A549 (cell line): ENCODE results near the gene BCL2A1. TPM values are rescaled to one million over a fixed set of nuclear protein-coding genes. Genes with fewer than 3 reads are reported as not detected.
A peak's percentile ranks its signal among the peaks of the same experiment; 100 is the strongest.

ENCODE experiments used
- ATAC-seq, 2 experiments: fragments of 200-7000 bp in 1 of 2; fragments of >200 bp in 1 of 2; cut with Nextera tagmentation in 1 of 2; cut with Tn5 transposase in 1 of 2; 3 replicates each; pipeline versions ENCODE4 v1.8.0 to v1.9.1; 2018 to 2020; ENCODE audit warnings: mild to moderate bottlenecking in 1 of 2, moderate library complexity in 1 of 2
- CTCF ChIA-PET: fragments of 300-600 bp; sonication (Branson Sonifier 250); formaldehyde crosslinking; extraction: SDS; loops from one replicate; lab custom pipeline; 2021; ENCODE audit warnings: antibody characterized with exemption, inconsistent platforms; lab: Yijun Ruan, JAX
- POLR2A ChIA-PET: fragments of 350-600 bp; formaldehyde crosslinking; extraction: SDS; loops from one replicate; lab custom pipeline; 2021; ENCODE audit warnings: antibody characterized with exemption, inconsistent platforms; lab: Yijun Ruan, JAX
- DNase-seq, 2 experiments: peaks; one replicate each; pipeline versions ENCODE4 v3.0.0 to v3.0.0-alpha.2; 2011 to 2016; ENCODE audit warnings: low read depth in 1 of 2, low spot score in 1 of 2
- FAIRE-seq: peaks from 2 replicates; lab custom pipeline; 2011; peaks lifted over from hg19 to GRCh38; lab: Jason Lieb, UNC
- H3K27ac ChIP-seq, 2 experiments: fragments of >200 bp; sonication (Bioruptor Twin); formaldehyde crosslinking; 3 replicates each; pipeline ENCODE4 v1.5.1; 2016 to 2017
- H3K4me1 ChIP-seq: fragments of >200 bp; sonication (Bioruptor Twin); formaldehyde crosslinking; 3 replicates; pipeline ENCODE4 v1.6.1; 2016
- H3K4me2 ChIP-seq: fragments of >200 bp; sonication (Bioruptor Twin); formaldehyde crosslinking; 3 replicates; pipeline ENCODE4 v1.6.1; 2016
- H3K4me3 ChIP-seq: fragments of >200 bp; sonication (Bioruptor Twin); formaldehyde crosslinking; 3 replicates; pipeline ENCODE4 v1.5.1; 2016
- H3K9me3 ChIP-seq: fragments of >200 bp; sonication (Bioruptor Twin); formaldehyde crosslinking; 3 replicates; pipeline ENCODE4 v1.6.1; 2016
- BHLHE40 ChIP-seq: IDR thresholded peaks from 2 replicates; pipeline ENCODE4 v1.6.1; 2012; ENCODE audit warnings: low read depth, low read length, inconsistent platforms
- CBX2 ChIP-seq: fragments of 200-600 bp; sonication (generic); IDR thresholded peaks from 2 replicates; pipeline ENCODE4 v1.6.1; 2016; ENCODE audit warnings: low read depth, mild to moderate bottlenecking, borderline replicate concordance
- CBX8 ChIP-seq: fragments of 200-600 bp; sonication (generic); IDR thresholded peaks from 2 replicates; pipeline ENCODE4 v1.6.1; 2016
- CHD4 ChIP-seq: fragments of 200-600 bp; sonication (generic); IDR thresholded peaks from 2 replicates; pipeline ENCODE4 v1.6.1; 2016; ENCODE audit warnings: antibody characterized with exemption, mild to moderate bottlenecking, borderline replicate concordance
- EHF ChIP-seq: fragments of 250-450 bp; sonication (Bioruptor Pico); IDR thresholded peaks from 2 replicates; pipeline ENCODE4 v1.5.0; 2020; ENCODE audit warnings: mild to moderate bottlenecking
- ESRRA ChIP-seq: fragments of 150-350 bp; IDR thresholded peaks from 2 replicates; pipeline ENCODE4 v1.6.1; 2014; ENCODE audit warnings: mild to moderate bottlenecking, low read length, borderline replicate concordance
- FOSB ChIP-seq: fragments of 250-450 bp; sonication (Bioruptor Pico); IDR thresholded peaks from 2 replicates; pipeline ENCODE4 v1.5.0; 2020; ENCODE audit warnings: mild to moderate bottlenecking, moderate library complexity
- FOSL2 ChIP-seq, 2 experiments: fragments of 450-650 bp in 1 of 2; fragments of >200 bp in 1 of 2; sonication (Bioruptor Twin) in 1 of 2; formaldehyde crosslinking; IDR thresholded peaks; 2 replicates each; pipeline versions ENCODE4 v1.5.0 to v1.6.1; 2016 to 2020; ENCODE audit warnings: mild to moderate bottlenecking in 1 of 2, moderate library complexity in 1 of 2
- FOXS1 ChIP-seq: fragments of 250-450 bp; sonication (Bioruptor Pico); IDR thresholded peaks from 2 replicates; pipeline ENCODE4 v1.5.0; 2020; ENCODE audit warnings: mild to moderate bottlenecking, moderate library complexity
- GATA3 ChIP-seq: IDR thresholded peaks from 2 replicates; pipeline ENCODE4 v1.6.1; 2012; ENCODE audit warnings: borderline replicate concordance
- HDAC2 ChIP-seq: fragments of 200-600 bp; sonication (generic); IDR thresholded peaks from 2 replicates; pipeline ENCODE4 v1.6.1; 2016
- HEYL ChIP-seq: fragments of 250-450 bp; sonication (Bioruptor Pico); IDR thresholded peaks from 2 replicates; pipeline ENCODE4 v1.8.0; 2021; ENCODE audit warnings: mild to moderate bottlenecking, moderate library complexity
- HOXA7 ChIP-seq: fragments of 250-450 bp; sonication (Bioruptor Pico); IDR thresholded peaks from 2 replicates; pipeline ENCODE4 v1.5.0; 2020; ENCODE audit warnings: mild to moderate bottlenecking, moderate library complexity
- HOXB13 ChIP-seq: fragments of 250-450 bp; sonication (Bioruptor Pico); IDR thresholded peaks from 2 replicates; pipeline ENCODE4 v1.5.0; 2020; ENCODE audit warnings: low read depth, mild to moderate bottlenecking, moderate library complexity
- HOXB5 ChIP-seq: fragments of 250-450 bp; sonication (Bioruptor Pico); IDR thresholded peaks from 2 replicates; pipeline ENCODE4 v1.5.0; 2020; ENCODE audit warnings: mild to moderate bottlenecking, moderate library complexity
- KDM5A ChIP-seq: fragments of 200-600 bp; sonication (generic); IDR thresholded peaks from 2 replicates; pipeline ENCODE4 v1.6.1; 2016; ENCODE audit warnings: antibody characterized with exemption, mild to moderate bottlenecking
- MAFK ChIP-seq: fragments of 450-650 bp; IDR thresholded peaks from 2 replicates; pipeline ENCODE4 v1.6.1; 2014; ENCODE audit not compliant: partially characterized antibody
- MYC ChIP-seq: IDR thresholded peaks from 2 replicates; pipeline ENCODE4 v1.6.1; 2012; ENCODE audit warnings: mild to moderate bottlenecking, inconsistent platforms, low read length, improper control_type of control experiment, borderline replicate concordance
- NPAS2 ChIP-seq: fragments of 250-450 bp; sonication (Bioruptor Pico); IDR thresholded peaks from 2 replicates; pipeline ENCODE4 v1.8.0; 2022; ENCODE audit warnings: mild to moderate bottlenecking, moderate library complexity, borderline replicate concordance
- PHF8 ChIP-seq: fragments of 200-600 bp; sonication (generic); IDR thresholded peaks from 2 replicates; pipeline ENCODE4 v1.6.1; 2016; ENCODE audit warnings: low read depth, mild to moderate bottlenecking, antibody characterized with exemption, moderate library complexity, borderline replicate concordance
- POLR2A ChIP-seq: IDR thresholded peaks from 2 replicates; pipeline ENCODE4 v1.6.1; 2012; ENCODE audit warnings: mild to moderate bottlenecking, low read length
- POLR2AphosphoS2 ChIP-seq: conservative IDR thresholded peaks from 2 replicates; pipeline ENCODE4 v1.6.1; 2012; ENCODE audit warnings: low read length, improper control_type of control experiment, inconsistent platforms
- RAD21 ChIP-seq, 2 experiments: fragments of >200 bp in 1 of 2; sonication (Bioruptor Twin) in 1 of 2; formaldehyde crosslinking in 1 of 2; IDR thresholded peaks in 1 of 2; conservative IDR thresholded peaks in 1 of 2; 2 replicates in 1 of 2; 3 replicates in 1 of 2; pipeline ENCODE4 v1.6.1; 2012 to 2018; ENCODE audit warnings: inconsistent platforms in 1 of 2
- RNF2 ChIP-seq: fragments of 200-600 bp; sonication (generic); IDR thresholded peaks from 2 replicates; pipeline ENCODE4 v1.6.1; 2016; ENCODE audit warnings: low read depth, mild to moderate bottlenecking, antibody characterized with exemption, moderate library complexity, borderline replicate concordance
- SREBF2 ChIP-seq: fragments of 450-650 bp; IDR thresholded peaks from 2 replicates; pipeline ENCODE4 v1.6.1; 2014; ENCODE audit warnings: mild to moderate bottlenecking, moderate library complexity
- TP53 ChIP-seq: fragments of 250-450 bp; sonication (Bioruptor Pico); IDR thresholded peaks from 2 replicates; pipeline ENCODE4 v1.5.0; 2021; ENCODE audit warnings: mild to moderate bottlenecking, moderate library complexity
- ZFP36 ChIP-seq: fragments of 450-650 bp; IDR thresholded peaks from 2 replicates; pipeline ENCODE4 v1.6.1; 2014; ENCODE audit warnings: borderline replicate concordance; ENCODE audit not compliant: partially characterized antibody
- ZSCAN20 ChIP-seq: fragments of 250-450 bp; sonication (Bioruptor Pico); IDR thresholded peaks from 2 replicates; pipeline ENCODE4 v1.8.0; 2022; ENCODE audit warnings: mild to moderate bottlenecking, moderate library complexity
- WGBS: methylation state at CpG from one replicate; pipeline ENCODE4 v1.1.6; 2017; ENCODE audit errors: missing lambda C conversion rate; 5-methylcytosine and 5-hydroxymethylcytosine counted together
- polyA minus RNA-seq: library from RNA; depleted of rRNA, polyadenylated mRNA; stranded (reverse); fragments of >200 nt; gene quantifications from 2 replicates; pipeline ENCODE4 v1.2.3, GENCODE V29; 2011; rRNA and poly(A)+ RNA removed
- polyA plus RNA-seq, 4 experiments: library from polyadenylated mRNA; depleted of rRNA in 3 of 4; stranded (reverse); fragments of >200 nt; fragmentation: RNase III in 1 of 4; extraction: RNeasy Plus Mini Kit Qiagen cat#74134 plus additional on column Dnase treatment in 1 of 4; gene quantifications; 2 replicates in 3 of 4; 3 replicates in 1 of 4; pipeline ENCODE4 v1.2.3, GENCODE V29; 2011 to 2017
- TF ChIP-seq, protein P1 (sequence below): fragments of >200 bp; sonication (Bioruptor Twin); formaldehyde crosslinking; IDR thresholded peaks from 3 replicates; pipeline ENCODE4 v1.6.1; 2016
- TF ChIP-seq, protein P2 (sequence below): fragments of >200 bp; sonication (Bioruptor Twin); formaldehyde crosslinking; IDR thresholded peaks from 2 replicates; pipeline ENCODE4 v1.6.1; 2016
- TF ChIP-seq, protein P3 (sequence below): IDR thresholded peaks from 2 replicates; pipeline ENCODE4 v1.6.1; 2012
- TF ChIP-seq, protein P4 (sequence below): fragments of 150-350 bp; IDR thresholded peaks from 2 replicates; pipeline ENCODE4 v1.6.1; 2014; ENCODE audit warnings: low read depth, mild to moderate bottlenecking, low read length
- TF ChIP-seq, protein P5 (sequence below): fragments of 250-450 bp; sonication (Bioruptor Pico); IDR thresholded peaks from 2 replicates; pipeline ENCODE4 v1.5.0; 2021; ENCODE audit warnings: mild to moderate bottlenecking, moderate library complexity, borderline replicate concordance
- TF ChIP-seq, protein P6 (sequence below): IDR thresholded peaks from 2 replicates; pipeline ENCODE4 v1.6.1; 2012

Gene BCL2A1
- polyA plus RNA-seq (2011; rRNA removed), result 14.5 and 20.1 TPM in 2 replicates
- 21.5 and 23.6 TPM in 2 replicates for polyA plus RNA-seq (2012; cell fraction: cytosol; rRNA removed)
- 7.1 and 9.2 TPM in 2 replicates for polyA plus RNA-seq (2012; cell fraction: nucleus; rRNA removed)
- 14.0 to 31.3 TPM (median 19.6 TPM) in 3 replicates for polyA plus RNA-seq (2017; fragmentation: RNase III; extraction: RNeasy Plus Mini Kit Qiagen cat#74134 plus additional on column Dnase treatment)
- 4.5 and 6.2 TPM in 2 replicates for polyA minus RNA-seq

DNA sequence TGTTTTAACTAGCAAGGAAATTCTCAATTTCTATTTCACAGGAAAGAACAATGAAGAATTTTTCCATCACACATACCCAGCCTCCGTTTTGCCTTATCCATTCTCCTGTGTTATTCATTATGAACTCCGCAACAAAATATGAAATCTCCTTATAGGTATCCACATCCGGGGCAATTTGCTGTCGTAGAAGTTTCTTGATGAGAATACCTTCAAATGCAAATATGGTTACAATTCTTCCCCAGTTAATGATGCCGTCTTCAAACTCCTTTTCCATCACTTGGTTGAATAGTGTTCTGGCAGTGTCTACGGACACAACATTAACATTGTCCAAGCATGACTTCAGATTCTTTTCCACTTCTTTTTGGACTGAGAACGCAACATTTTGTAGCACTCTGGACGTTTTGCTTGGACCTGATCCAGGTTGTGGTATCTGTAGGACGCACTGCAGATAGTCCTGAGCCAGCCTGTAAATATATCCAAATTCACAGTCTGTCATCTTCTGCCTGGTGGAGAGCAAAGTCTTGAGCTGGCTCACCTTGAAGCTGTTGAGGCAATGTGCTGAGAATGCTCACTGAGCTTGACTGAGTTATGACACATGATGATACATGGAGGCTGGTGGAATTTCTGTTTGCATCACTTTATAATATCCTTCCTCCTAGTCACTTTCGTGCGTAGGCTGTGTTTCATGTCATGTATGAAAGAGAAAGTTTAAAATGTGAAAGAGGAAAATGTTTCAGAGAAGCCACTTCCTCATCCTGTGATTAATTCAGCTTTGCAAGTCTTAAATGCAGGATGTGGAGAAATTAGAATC is at the start of gene BCL2A1:
Gene BCL2A1 (minus strand): TSS at position 573 of the 811 bp plus-strand sequence. CDS start 77 bp downstream, at position 496.
- DNase-seq, result peak; percentile 58 to 87
- peak; percentile 71 to 80 for ATAC-seq
- WGBS, result 13% methylated on average over 11 of the region's 11 CpGs
- peaks cover 55% of the 10 kb centered on the region for H3K4me1 ChIP-seq
- peak; percentile 95 for FAIRE-seq
- CTCF ChIA-PET, result interaction anchor here (0.6 to 1.6 kb wide), 5 partner anchors 22 to 263 kb away, joined by 3 to 4 read pairs (median 3); no protein-coding TSS in a partner anchor
- H3K9me3 ChIP-seq, result no peaks in the 10 kb centered on the region
- POLR2A ChIA-PET, result interaction anchor here (0.9 to 1.9 kb wide), 5 partner anchors 48 to 90 kb away, joined by 3 to 29 read pairs (median 5); partner anchors contain the start of gene ZFAND6
- H3K27ac ChIP-seq, result peak within 1 kb of the TSS; percentile 44 to 71
- peak within 1 kb of the TSS; percentile 38 for H3K4me3 ChIP-seq
- H3K4me2 ChIP-seq, result peak within 1 kb of the TSS; percentile 83
- TF ChIP-seq RNF2, result no peak
- no peak for TF ChIP-seq EHF (CRISPR knock-in tag)
- no peak for TF ChIP-seq HDAC2
- TF ChIP-seq SREBF2, result no peak
- TF ChIP-seq HOXA7, result no peak
- peak in 1 of 2 experiments; percentile 19; a peak in 1 of 5 replicates for TF ChIP-seq RAD21 (conservative IDR thresholded peaks at IDR 0.05 in 1 of 2, IDR thresholded peaks at IDR 0.05 in 1 of 2)
- TF ChIP-seq, protein P1, sequence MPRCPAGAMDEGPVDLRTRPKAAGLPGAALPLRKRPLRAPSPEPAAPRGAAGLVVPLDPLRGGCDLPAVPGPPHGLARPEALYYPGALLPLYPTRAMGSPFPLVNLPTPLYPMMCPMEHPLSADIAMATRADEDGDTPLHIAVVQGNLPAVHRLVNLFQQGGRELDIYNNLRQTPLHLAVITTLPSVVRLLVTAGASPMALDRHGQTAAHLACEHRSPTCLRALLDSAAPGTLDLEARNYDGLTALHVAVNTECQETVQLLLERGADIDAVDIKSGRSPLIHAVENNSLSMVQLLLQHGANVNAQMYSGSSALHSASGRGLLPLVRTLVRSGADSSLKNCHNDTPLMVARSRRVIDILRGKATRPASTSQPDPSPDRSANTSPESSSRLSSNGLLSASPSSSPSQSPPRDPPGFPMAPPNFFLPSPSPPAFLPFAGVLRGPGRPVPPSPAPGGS, result peak; percentile 40; the same call in 1 of the 3 replicates
- no peak for TF ChIP-seq HOXB13 (CRISPR knock-in tag)
- TF ChIP-seq, protein P2, sequence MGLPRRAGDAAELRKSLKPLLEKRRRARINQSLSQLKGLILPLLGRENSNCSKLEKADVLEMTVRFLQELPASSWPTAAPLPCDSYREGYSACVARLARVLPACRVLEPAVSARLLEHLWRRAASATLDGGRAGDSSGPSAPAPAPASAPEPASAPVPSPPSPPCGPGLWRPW, result no peak
- TF ChIP-seq NPAS2 (CRISPR knock-in tag), result no peak
- TF ChIP-seq BHLHE40, result no peak
- TF ChIP-seq ESRRA, result no peak
- no peak for TF ChIP-seq HOXB5 (CRISPR knock-in tag)
- TF ChIP-seq CBX8, result no peak
- TF ChIP-seq, protein P3, sequence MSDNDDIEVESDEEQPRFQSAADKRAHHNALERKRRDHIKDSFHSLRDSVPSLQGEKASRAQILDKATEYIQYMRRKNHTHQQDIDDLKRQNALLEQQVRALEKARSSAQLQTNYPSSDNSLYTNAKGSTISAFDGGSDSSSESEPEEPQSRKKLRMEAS, result peak; percentile 55; the same call in 1 of the 2 replicates
- no peak for TF ChIP-seq FOSB (CRISPR knock-in tag)
- TF ChIP-seq, protein P4, sequence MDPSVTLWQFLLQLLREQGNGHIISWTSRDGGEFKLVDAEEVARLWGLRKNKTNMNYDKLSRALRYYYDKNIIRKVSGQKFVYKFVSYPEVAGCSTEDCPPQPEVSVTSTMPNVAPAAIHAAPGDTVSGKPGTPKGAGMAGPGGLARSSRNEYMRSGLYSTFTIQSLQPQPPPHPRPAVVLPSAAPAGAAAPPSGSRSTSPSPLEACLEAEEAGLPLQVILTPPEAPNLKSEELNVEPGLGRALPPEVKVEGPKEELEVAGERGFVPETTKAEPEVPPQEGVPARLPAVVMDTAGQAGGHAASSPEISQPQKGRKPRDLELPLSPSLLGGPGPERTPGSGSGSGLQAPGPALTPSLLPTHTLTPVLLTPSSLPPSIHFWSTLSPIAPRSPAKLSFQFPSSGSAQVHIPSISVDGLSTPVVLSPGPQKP, result no peak
- no peak for TF ChIP-seq ZSCAN20
- no peak for TF ChIP-seq TP53 (CRISPR knock-in tag)
- TF ChIP-seq PHF8, result no peak
- TF ChIP-seq, protein P5, sequence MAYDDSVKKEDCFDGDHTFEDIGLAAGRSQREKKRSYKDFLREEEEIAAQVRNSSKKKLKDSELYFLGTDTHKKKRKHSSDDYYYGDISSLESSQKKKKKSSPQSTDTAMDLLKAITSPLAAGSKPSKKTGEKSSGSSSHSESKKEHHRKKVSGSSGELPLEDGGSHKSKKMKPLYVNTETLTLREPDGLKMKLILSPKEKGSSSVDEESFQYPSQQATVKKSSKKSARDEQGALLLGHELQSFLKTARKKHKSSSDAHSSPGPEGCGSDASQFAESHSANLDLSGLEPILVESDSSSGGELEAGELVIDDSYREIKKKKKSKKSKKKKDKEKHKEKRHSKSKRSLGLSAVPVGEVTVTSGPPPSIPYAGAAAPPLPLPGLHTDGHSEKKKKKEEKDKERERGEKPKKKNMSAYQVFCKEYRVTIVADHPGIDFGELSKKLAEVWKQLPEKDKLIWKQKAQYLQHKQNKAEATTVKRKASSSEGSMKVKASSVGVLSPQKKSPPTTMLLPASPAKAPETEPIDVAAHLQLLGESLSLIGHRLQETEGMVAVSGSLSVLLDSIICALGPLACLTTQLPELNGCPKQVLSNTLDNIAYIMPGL (CRISPR knock-in tag), result no peak
- peak; percentile 59 for TF ChIP-seq FOSL2 (IDR thresholded peaks at IDR 0.05)
- peak; percentile 96 for TF ChIP-seq FOSL2 (CRISPR knock-in tag; IDR thresholded peaks at IDR 0.05)
- TF ChIP-seq MAFK, result peak; percentile 61
- no peak for TF ChIP-seq HEYL (CRISPR knock-in tag)
- TF ChIP-seq ZFP36, result no peak
- no peak for TF ChIP-seq KDM5A
- TF ChIP-seq CBX2, result no peak
- no peak for TF ChIP-seq CHD4
- TF ChIP-seq MYC, result 0 out of 2 replicates have a peak, but pooled peaks have one; percentile 26
- peak; percentile 62; the same call in 1 of the 2 replicates for TF ChIP-seq GATA3
- no peak for TF ChIP-seq POLR2A
- TF ChIP-seq FOXS1 (CRISPR knock-in tag), result no peak
- TF ChIP-seq POLR2AphosphoS2, result no peak
- TF ChIP-seq, protein P6, sequence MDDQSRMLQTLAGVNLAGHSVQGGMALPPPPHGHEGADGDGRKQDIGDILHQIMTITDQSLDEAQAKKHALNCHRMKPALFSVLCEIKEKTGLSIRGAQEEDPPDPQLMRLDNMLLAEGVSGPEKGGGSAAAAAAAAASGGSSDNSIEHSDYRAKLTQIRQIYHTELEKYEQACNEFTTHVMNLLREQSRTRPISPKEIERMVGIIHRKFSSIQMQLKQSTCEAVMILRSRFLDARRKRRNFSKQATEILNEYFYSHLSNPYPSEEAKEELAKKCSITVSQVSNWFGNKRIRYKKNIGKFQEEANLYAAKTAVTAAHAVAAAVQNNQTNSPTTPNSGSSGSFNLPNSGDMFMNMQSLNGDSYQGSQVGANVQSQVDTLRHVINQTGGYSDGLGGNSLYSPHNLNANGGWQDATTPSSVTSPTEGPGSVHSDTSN, result no peak
